ENCODE measurements around the gene ZNF583.

The ZNF583 gene

GRCh38 chr19:56403764-56404704 is at the start of gene ZNF583:
TSS of gene ZNF583 (plus strand) at chr19:56404332. CDS start at chr19:56407115, 2,783 bp downstream.
- DNase-seq (ENCODE audit: low spot score) = peak; percentile 95

- DNase-seq (ENCODE audit: low spot score) = no peak
Observed at GRCh38 chr19:56355517-56355916, 48.6 kb upstream of the ZNF583 start.

GRCh38 chr19:56356944-56357343 is 47.2 kb upstream of the ZNF583 start:
- no peak for DNase-seq (ENCODE audit: low spot score)

- DNase-seq (ENCODE audit: low spot score) = no peak
Observed at GRCh38 chr19:56360841-56361240, 43.3 kb upstream of the ZNF583 start.

- peak; percentile 96 for DNase-seq (ENCODE audit: low spot score)
Observed at GRCh38 chr19:56367829-56368711, 36.1 kb upstream of the ZNF583 start.

GRCh38 chr19:56369886-56370676 is 34.1 kb upstream of the ZNF583 start:
- no peak for DNase-seq (ENCODE audit: low spot score)

GRCh38 chr19:56372281-56372680 is 31.9 kb upstream of the ZNF583 start:
- peak; percentile 6 for DNase-seq (ENCODE audit: low spot score)

- DNase-seq (ENCODE audit: low spot score) = peak; percentile 10
Observed at GRCh38 chr19:56377105-56377924, 26.8 kb upstream of the ZNF583 start.

GRCh38 chr19:56383826-56384605 is 20.1 kb upstream of the ZNF583 start:
- peak; percentile 91 for DNase-seq (ENCODE audit: low spot score)

GRCh38 chr19:56393119-56394012 is 10.8 kb upstream of the ZNF583 start, which contains the start of gene ZNF582:
TSS of gene ZNF582 (minus strand) at chr19:56393534. CDS start at chr19:56391752, 1,782 bp downstream.
- DNase-seq (ENCODE audit: low spot score) = peak; percentile 94

- DNase-seq (ENCODE audit: low spot score) = no peak
Observed at GRCh38 chr19:56398809-56399208, 5.3 kb upstream of the ZNF583 start.

GRCh38 chr19:56400485-56400884 is 3.6 kb upstream of the ZNF583 start:
- DNase-seq (ENCODE audit: low spot score) = no peak

- DNase-seq (ENCODE audit: low spot score) = no peak
Observed at GRCh38 chr19:56403261-56403660, 871 bp upstream of the ZNF583 start.

GRCh38 chr19:56404705-56405056 is 549 bp downstream of the ZNF583 start:
- DNase-seq (ENCODE audit: low spot score) = no peak

GRCh38 chr19:56405062-56405461 is 930 bp downstream of the ZNF583 start:
- DNase-seq (ENCODE audit: low spot score) = no peak

- no peak for DNase-seq (ENCODE audit: low spot score)
Observed at GRCh38 chr19:56423276-56423984, 19.3 kb downstream of the ZNF583 start.

GRCh38 chr19:56423985-56424353 is 19.8 kb downstream of the ZNF583 start:
- DNase-seq (ENCODE audit: low spot score) = no peak

GRCh38 chr19:56441206-56441792 is 37.2 kb downstream of the ZNF583 start:
- DNase-seq (ENCODE audit: low spot score) = no peak
